Tibial nerve (tissue), 3 donors: Measurements from ENCODE around the gene CD209.

Source experiments
- CTCF ChIP-seq, 5 experiments: fragments of 200-600 bp in 3 of 5; fragments of 450-650 bp in 2 of 5; sonication (generic) in 3 of 5; IDR thresholded peaks; one replicate each; pipeline ENCODE4 v1.5.1; 2016 to 2019; ENCODE audit warnings: antibody characterized with exemption in 5 of 5, mild to moderate bottlenecking in 3 of 5, moderate library complexity in 2 of 5
- POLR2A ChIP-seq, 2 donors: fragments of 450-650 bp; IDR thresholded peaks; one replicate each; pipeline ENCODE4 v1.6.1; 2017; ENCODE audit warnings: antibody characterized with exemption in 2 of 2, mild to moderate bottlenecking in 2 of 2, moderate library complexity in 2 of 2

GRCh38 chr19:7762719-7763293 is 15.5 kb upstream of the CD209 start, which contains the start of gene CLEC4M:
- TF ChIP-seq POLR2A (IDR thresholded peaks at IDR 0.05): no peak
- no peak for TF ChIP-seq CTCF (IDR thresholded peaks at IDR 0.05)
